Measurements from ENCODE around the gene MAPRE2. TPM values are rescaled to one million over a fixed set of nuclear protein-coding genes. Genes with fewer than 3 reads are reported as not detected.

Gene MAPRE2
- total RNA-seq, 1 experiment from 2014 or later = 16.4 TPM

DNA sequence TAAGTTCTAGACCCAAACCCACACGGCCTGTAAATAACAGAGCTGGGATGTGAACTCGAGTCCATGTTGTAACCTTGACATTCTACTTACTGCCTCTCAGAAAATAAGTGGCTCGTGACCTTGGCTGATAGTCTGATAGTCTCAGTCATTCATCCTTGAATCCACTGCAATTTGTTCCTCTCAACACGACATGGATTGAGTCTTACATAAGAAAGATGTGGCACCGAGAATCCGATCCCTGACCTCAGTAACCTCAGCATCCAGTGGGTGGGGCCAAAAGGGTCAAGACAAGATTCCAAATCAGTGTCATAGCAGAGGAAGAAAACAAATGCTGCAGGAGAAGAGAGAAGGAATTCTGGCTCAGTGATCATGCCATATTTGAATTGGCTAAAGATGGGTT lies 97.6 kb downstream of the MAPRE2 start:
- POLR2A ChIA-PET (ENCODE audit: low non-redundant PET) = no interaction called here
- no peak overlapping the region for H3K27ac ChIP-seq (ENCODE audit: low read depth, low read length, poor library complexity, severe bottlenecking)
- H3K4me3 ChIP-seq (ENCODE audit: low read depth, low read length, poor library complexity, severe bottlenecking) = no peak overlapping the region
- intact Hi-C loops (cut with micrococcal nuclease; ENCODE audit: unreplicated experiment) = no loop called here
- H3K36me3 ChIP-seq (ENCODE audit: insufficient read depth, low read length, poor library complexity, severe bottlenecking) = no peaks in the 10 kb centered on the region
- no peaks in the 10 kb centered on the region for H3K9me3 ChIP-seq (ENCODE audit: low read depth, low read length, poor library complexity, severe bottlenecking)
- H3K27me3 ChIP-seq (replicated peaks; ENCODE audit: insufficient read depth, low read depth, low read length, poor library complexity) = no peaks in the 10 kb centered on the region
- no peaks in the 10 kb centered on the region for H3K4me1 ChIP-seq (ENCODE audit: insufficient read depth, low read length, poor library complexity, severe bottlenecking)
- no TSS peak for BruUV-seq (replicated peaks)
- TF ChIP-seq EZH2 (IDR thresholded peaks at IDR 0.05; ENCODE audit: borderline replicate concordance, low read depth, low read length, poor library complexity, severe bottlenecking) = no peak
- TF ChIP-seq, protein P1, sequence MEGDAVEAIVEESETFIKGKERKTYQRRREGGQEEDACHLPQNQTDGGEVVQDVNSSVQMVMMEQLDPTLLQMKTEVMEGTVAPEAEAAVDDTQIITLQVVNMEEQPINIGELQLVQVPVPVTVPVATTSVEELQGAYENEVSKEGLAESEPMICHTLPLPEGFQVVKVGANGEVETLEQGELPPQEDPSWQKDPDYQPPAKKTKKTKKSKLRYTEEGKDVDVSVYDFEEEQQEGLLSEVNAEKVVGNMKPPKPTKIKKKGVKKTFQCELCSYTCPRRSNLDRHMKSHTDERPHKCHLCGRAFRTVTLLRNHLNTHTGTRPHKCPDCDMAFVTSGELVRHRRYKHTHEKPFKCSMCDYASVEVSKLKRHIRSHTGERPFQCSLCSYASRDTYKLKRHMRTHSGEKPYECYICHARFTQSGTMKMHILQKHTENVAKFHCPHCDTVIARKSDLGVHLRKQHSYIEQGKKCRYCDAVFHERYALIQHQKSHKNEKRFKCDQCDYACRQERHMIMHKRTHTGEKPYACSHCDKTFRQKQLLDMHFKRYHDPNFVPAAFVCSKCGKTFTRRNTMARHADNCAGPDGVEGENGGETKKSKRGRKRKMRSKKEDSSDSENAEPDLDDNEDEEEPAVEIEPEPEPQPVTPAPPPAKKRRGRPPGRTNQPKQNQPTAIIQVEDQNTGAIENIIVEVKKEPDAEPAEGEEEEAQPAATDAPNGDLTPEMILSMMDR (conservative IDR thresholded peaks at IDR 0.05; ENCODE audit: low read depth, low read length) = no peak
- DNase-seq (ENCODE audit: low spot score) = no peak
- CTCF ChIA-PET = no interaction called here

DNA sequence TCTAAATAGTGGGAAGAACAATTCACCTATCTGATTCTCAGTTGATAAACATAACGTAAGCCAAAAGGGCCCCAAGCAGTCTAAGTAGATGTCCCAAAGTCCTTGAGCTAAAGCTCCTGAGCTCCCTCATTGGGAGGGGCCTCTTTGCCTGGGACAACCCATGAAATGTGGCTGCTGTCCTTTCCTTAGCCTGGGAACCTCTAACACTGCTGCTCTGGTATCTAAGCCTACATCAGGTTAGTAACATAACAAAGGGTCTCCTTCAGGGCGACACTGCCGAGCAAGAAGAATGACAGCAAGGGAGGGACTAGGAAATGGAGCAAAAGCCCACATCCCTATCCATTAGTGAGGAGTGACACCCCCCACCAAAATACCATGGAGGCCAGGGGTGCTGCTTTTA lies 98.3 kb downstream of the MAPRE2 start:
- no peaks in the 10 kb centered on the region for H3K27me3 ChIP-seq (replicated peaks; ENCODE audit: insufficient read depth, low read depth, low read length, poor library complexity)
- H3K4me1 ChIP-seq (ENCODE audit: insufficient read depth, low read length, poor library complexity, severe bottlenecking) = no peaks in the 10 kb centered on the region
- H3K9me3 ChIP-seq (ENCODE audit: low read depth, low read length, poor library complexity, severe bottlenecking) = no peaks in the 10 kb centered on the region
- BruUV-seq (replicated peaks) = no TSS peak
- ChIA-PET POLR2A (ENCODE audit: low non-redundant PET) (no interaction called here), CTCF (no interaction called here)
- no peak overlapping the region for H3K27ac ChIP-seq (ENCODE audit: low read depth, low read length, poor library complexity, severe bottlenecking)
- TF ChIP-seq, protein P1 (conservative IDR thresholded peaks at IDR 0.05; ENCODE audit: low read depth, low read length) = no peak
- TF ChIP-seq EZH2 (IDR thresholded peaks at IDR 0.05; ENCODE audit: borderline replicate concordance, low read depth, low read length, poor library complexity, severe bottlenecking) = no peak
- no peak for DNase-seq (ENCODE audit: low spot score)
- no peak overlapping the region for H3K4me3 ChIP-seq (ENCODE audit: low read depth, low read length, poor library complexity, severe bottlenecking)
- no peaks in the 10 kb centered on the region for H3K36me3 ChIP-seq (ENCODE audit: insufficient read depth, low read length, poor library complexity, severe bottlenecking)
- intact Hi-C loops (cut with micrococcal nuclease; ENCODE audit: unreplicated experiment) = no loop called here

DNA sequence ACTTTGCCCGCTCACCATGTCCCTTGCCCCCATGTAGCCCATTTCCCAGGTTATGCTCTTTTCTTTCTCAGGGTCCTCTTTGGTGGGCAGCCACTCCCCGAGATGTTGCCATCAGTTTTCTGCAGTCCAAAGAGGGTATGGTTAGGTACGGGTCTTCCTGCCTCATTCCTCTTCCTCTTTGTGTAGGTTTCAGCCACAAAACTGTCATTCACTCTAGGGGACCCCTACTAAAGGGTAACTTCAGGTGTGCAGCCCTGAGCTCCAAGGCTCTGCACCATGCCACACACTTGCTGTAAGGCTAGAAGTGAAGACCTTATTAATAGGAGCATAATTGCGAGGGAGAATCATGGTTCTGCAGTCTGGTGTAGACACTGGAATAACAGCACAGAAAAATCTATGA lies 99.9 kb downstream of the MAPRE2 start:
- BruUV-seq (replicated peaks) = no TSS peak
- intact Hi-C loops (cut with micrococcal nuclease; ENCODE audit: unreplicated experiment) = loop anchor here (10.0 kb wide), 1 partner anchor 266 kb away; no protein-coding TSS in a partner anchor
- Histone ChIP-seq H3K36me3 (ENCODE audit: insufficient read depth, low read length, poor library complexity, severe bottlenecking) (no peaks in the 10 kb centered on the region), H3K4me1 (ENCODE audit: insufficient read depth, low read length, poor library complexity, severe bottlenecking) (no peaks in the 10 kb centered on the region), H3K27me3 (replicated peaks; ENCODE audit: insufficient read depth, low read depth, low read length, poor library complexity) (no peaks in the 10 kb centered on the region), H3K27ac (ENCODE audit: low read depth, low read length, poor library complexity, severe bottlenecking) (no peak overlapping the region), H3K9me3 (ENCODE audit: low read depth, low read length, poor library complexity, severe bottlenecking) (no peaks in the 10 kb centered on the region), H3K4me3 (ENCODE audit: low read depth, low read length, poor library complexity, severe bottlenecking) (no peak overlapping the region)
- no peak for DNase-seq (ENCODE audit: low spot score)
- no peak for TF ChIP-seq EZH2 (IDR thresholded peaks at IDR 0.05; ENCODE audit: borderline replicate concordance, low read depth, low read length, poor library complexity, severe bottlenecking)
- TF ChIP-seq, protein P1 (conservative IDR thresholded peaks at IDR 0.05; ENCODE audit: low read depth, low read length) = no peak
- ChIA-PET POLR2A (ENCODE audit: low non-redundant PET) (no interaction called here), CTCF (no interaction called here)
